Measurements from ENCODE around the gene COPS2. TPM values are rescaled to one million over a fixed set of nuclear protein-coding genes. Genes with fewer than 3 reads are reported as not detected.

COPS2 gene
- total RNA-seq, 1 experiment from 2014 or later: 68.6 TPM

GRCh38 chr15:49189631-49190030 is 34.2 kb upstream of the COPS2 start (continued):
- no peak for TF ChIP-seq AFF4 (CRISPR knock-in tag; IDR thresholded peaks at IDR 0.05; ENCODE audit: borderline replicate concordance)
- TF ChIP-seq NFE2L1 (CRISPR knock-in tag; IDR thresholded peaks at IDR 0.05): no peak
- no peak for TF ChIP-seq NR1H2 (CRISPR knock-in tag; IDR thresholded peaks at IDR 0.05)
- no peak for TF ChIP-seq HMGXB4 (CRISPR knock-in tag; IDR thresholded peaks at IDR 0.05)
- no peak for TF ChIP-seq TEAD1 (CRISPR knock-in tag; IDR thresholded peaks at IDR 0.05)
- no peak for TF ChIP-seq E2F1 (CRISPR knock-in tag; IDR thresholded peaks at IDR 0.05)
- no peak for TF ChIP-seq ZNF219 (CRISPR knock-in tag; IDR thresholded peaks at IDR 0.05; ENCODE audit: borderline replicate concordance)
- no peak for TF ChIP-seq TEAD4 (CRISPR knock-in tag; IDR thresholded peaks at IDR 0.05)
- TF ChIP-seq MAX (CRISPR knock-in tag; IDR thresholded peaks at IDR 0.05): no peak
- no peak for TF ChIP-seq ZNF396 (CRISPR knock-in tag; IDR thresholded peaks at IDR 0.05; ENCODE audit: borderline replicate concordance)

GRCh38 chr15:49188933-49189332 is 33.5 kb upstream of the COPS2 start:
- H3K27me3 Mint-ChIP-seq (ENCODE audit: low read depth): no peaks in the 10 kb centered on the region
- no peaks in the 10 kb centered on the region for H3K36me3 Mint-ChIP-seq
- DNase-seq (ENCODE audit: low spot score) (no peak), ATAC-seq (no peak)
- H3K4me3 Mint-ChIP-seq: no peak overlapping the region
- ChIA-PET CTCF (no interaction called here), POLR2A (no interaction called here)
- H3K9me3 Mint-ChIP-seq: peaks cover 6% of the 10 kb centered on the region; the same call in 1 of the 2 replicates
- H3K4me1 Mint-ChIP-seq: peaks cover 40% of the 10 kb centered on the region
- no peak overlapping the region for H3K27ac Mint-ChIP-seq
- TF ChIP-seq PREB (CRISPR knock-in tag; IDR thresholded peaks at IDR 0.05; ENCODE audit: borderline replicate concordance): no peak
- no peak for TF ChIP-seq ZNF512 (CRISPR knock-in tag; IDR thresholded peaks at IDR 0.05; ENCODE audit: borderline replicate concordance)
- TF ChIP-seq ZMAT4 (CRISPR knock-in tag; IDR thresholded peaks at IDR 0.05): no peak
- no peak for TF ChIP-seq ELF4 (CRISPR knock-in tag; IDR thresholded peaks at IDR 0.05; ENCODE audit: low read depth)
- TF ChIP-seq ZNF317 (CRISPR knock-in tag; IDR thresholded peaks at IDR 0.05; ENCODE audit: borderline replicate concordance, low read depth): no peak
- no peak for TF ChIP-seq ZBTB21 (CRISPR knock-in tag; IDR thresholded peaks at IDR 0.05; ENCODE audit: borderline replicate concordance)
- no peak for TF ChIP-seq USF2 (CRISPR knock-in tag; IDR thresholded peaks at IDR 0.05)
- no peak for TF ChIP-seq CREB1 (CRISPR knock-in tag; IDR thresholded peaks at IDR 0.05)
- TF ChIP-seq RORB (CRISPR knock-in tag; IDR thresholded peaks at IDR 0.05): no peak
- TF ChIP-seq ERG (CRISPR knock-in tag; IDR thresholded peaks at IDR 0.05): no peak
- no peak for TF ChIP-seq ZNF281 (CRISPR knock-in tag; IDR thresholded peaks at IDR 0.05)
